CD4-positive, alpha-beta T cell (primary cell): Measurements from ENCODE around the gene HS6ST2. TPM values are rescaled to one million over a fixed set of nuclear protein-coding genes. Genes with fewer than 3 reads are reported as not detected.

ENCODE experiments used
- ATAC-seq: fragments of 200-7000 bp; cut with Tn5 transposase; one replicate; pipeline ENCODE4 v1.10.0; 2022; ENCODE audit warnings: mild to moderate bottlenecking; ENCODE audit not compliant: poor library complexity
- CTCF ChIA-PET: fragments of 350-600 bp; sonication (Branson Sonifier 250); formaldehyde crosslinking; loops from one replicate; lab custom pipeline; 2021; ENCODE audit warnings: antibody characterized with exemption, inconsistent platforms; lab: Charles Lee
- POLR2A ChIA-PET: fragments of 350-600 bp; sonication (Branson Sonifier 250); formaldehyde crosslinking; loops from one replicate; lab custom pipeline; 2021; ENCODE audit warnings: antibody characterized with exemption, inconsistent platforms; lab: Charles Lee
- DNase-seq, 14 experiments: peaks; one replicate each; pipeline ENCODE4 v3.0.0-alpha.2; 2013 to 2020; ENCODE audit warnings: mixed read lengths in 2 of 14
- H3K27ac ChIP-seq, 2 donors: one replicate each; pipeline versions ENCODE4 v1.5.1 to v1.7.0; 2013; ENCODE audit warnings: low read length in 2 of 2, low read depth in 1 of 2, mild to moderate bottlenecking in 1 of 2
- H3K27me3 ChIP-seq, 2 experiments: 1 replicate in 1 of 2; 2 replicates in 1 of 2; pipeline versions ENCODE4 v1.6.1 to v1.7.0; 2013; ENCODE audit warnings: low read length in 2 of 2, control low read depth in 1 of 2, mild to moderate bottlenecking in 1 of 2, moderate library complexity in 1 of 2; ENCODE audit not compliant: insufficient read depth in 2 of 2, control insufficient read depth in 1 of 2
- H3K36me3 ChIP-seq: one replicate; pipeline ENCODE4 v1.6.1; 2013; ENCODE audit warnings: low read length, control low read depth; ENCODE audit not compliant: insufficient read depth
- H3K4me1 ChIP-seq: one replicate; pipeline ENCODE4 v1.6.1; 2013; ENCODE audit warnings: low read length, control low read depth; ENCODE audit not compliant: insufficient read depth
- H3K4me3 ChIP-seq: one replicate; pipeline ENCODE4 v1.5.1; 2013; ENCODE audit warnings: mild to moderate bottlenecking, low read length, moderate library complexity
- H3K9me3 ChIP-seq, 2 experiments: 1 replicate in 1 of 2; 2 replicates in 1 of 2; pipeline versions ENCODE4 v1.6.1 to v1.7.0; 2013; ENCODE audit warnings: low read length in 2 of 2, mild to moderate bottlenecking in 2 of 2, control low read depth in 1 of 2, moderate library complexity in 1 of 2; ENCODE audit not compliant: control insufficient read depth in 1 of 2, insufficient read depth in 1 of 2
- H3K27ac Mint-ChIP-seq: one replicate; pipeline ENCODE4 v1.8.0; 2020; ENCODE audit warnings: mixed read lengths
- H3K27me3 Mint-ChIP-seq: one replicate; pipeline ENCODE4 v1.8.0; 2021; ENCODE audit warnings: mixed read lengths
- H3K36me3 Mint-ChIP-seq: one replicate; pipeline ENCODE4 v1.8.0; 2021; ENCODE audit warnings: low read depth, mixed read lengths
- H3K4me1 Mint-ChIP-seq: one replicate; pipeline ENCODE4 v1.8.0; 2021; ENCODE audit warnings: low read depth, mixed read lengths
- H3K4me3 Mint-ChIP-seq: one replicate; pipeline ENCODE4 v1.8.0; 2020; ENCODE audit warnings: mild to moderate bottlenecking, mixed read lengths
- H3K9me3 Mint-ChIP-seq: one replicate; pipeline ENCODE4 v1.8.0; 2020; ENCODE audit warnings: mixed read lengths
- CTCF ChIP-seq: fragments of 200-600 bp; IDR thresholded peaks from one replicate; pipeline ENCODE4 v1.8.0; 2022; ENCODE audit warnings: antibody characterized with exemption, mild to moderate bottlenecking
- intact Hi-C, 2 experiments: fragments of 100-400 bp; cut with DNase I in 1 of 2; cut with micrococcal nuclease in 1 of 2; formaldehyde crosslinking; loops; one replicate each; pipeline versions ENCODE4 v1.15.1 to v1.9.0; 2023 to 2025; cut with DNase I, micrococcal nuclease
- total RNA-seq, 174 experiments: library from RNA in 2 of 174; stranded (reverse) in 2 of 174; gene quantifications; one replicate each; pipeline ENCODE4 v1.2.3 and lab custom pipeline; 2021 to 2026

HS6ST2 gene
- total RNA-seq, 2 experiments from 2014 or later = not detected

GRCh38 chrX:132961511-132961910, 3.1 kb upstream of the HS6ST2 start:
- ATAC-seq = no peak
- Histone ChIP-seq H3K9me3 (no peaks in the 10 kb centered on the region), H3K27me3 (peaks cover 3 to 16% of the 10 kb centered on the region in 2 experiments), H3K36me3 (no peaks in the 10 kb centered on the region), H3K27ac (no peak overlapping the region), H3K4me1 (peaks cover 14% of the 10 kb centered on the region), H3K4me3 (no peak overlapping the region)
- ChIA-PET POLR2A (no interaction called here), CTCF (no interaction called here)
- no peak for DNase-seq
- H3K27me3 Mint-ChIP-seq = peaks cover 9% of the 10 kb centered on the region
- intact Hi-C loops = no loop called here
- no peaks in the 10 kb centered on the region for H3K4me1 Mint-ChIP-seq
- no peaks in the 10 kb centered on the region for H3K36me3 Mint-ChIP-seq
- no peak for TF ChIP-seq CTCF
- no peak overlapping the region for H3K27ac Mint-ChIP-seq
- H3K9me3 Mint-ChIP-seq = no peaks in the 10 kb centered on the region
- no peak overlapping the region for H3K4me3 Mint-ChIP-seq

GRCh38 chrX:132957211-132958090, 978 bp downstream of the HS6ST2 start:
- DNase-seq = peak in 3 of 14 experiments; percentile 2 to 39 (median 15)
- ATAC-seq = no peak
- ChIA-PET CTCF (no interaction called here), POLR2A (no interaction called here)
- no peak for TF ChIP-seq CTCF
- Mint-ChIP-seq H3K36me3 (no peaks in the 10 kb centered on the region), H3K4me1 (no peaks in the 10 kb centered on the region), H3K4me3 (peak overlapping the region; percentile 38), H3K27me3 (peaks cover 29% of the 10 kb centered on the region), H3K9me3 (no peaks in the 10 kb centered on the region), H3K27ac (no peak overlapping the region)
- intact Hi-C loops = no loop called here
- Histone ChIP-seq H3K27me3 (peaks cover 3 to 29% of the 10 kb centered on the region in 2 experiments), H3K4me3 (peak overlapping the region; percentile 16), H3K27ac (no peak overlapping the region), H3K9me3 (no peaks in the 10 kb centered on the region), H3K4me1 (peaks cover 14% of the 10 kb centered on the region), H3K36me3 (no peaks in the 10 kb centered on the region)

GRCh38 chrX:132956421-132957210, 1.8 kb downstream of the HS6ST2 start:
- Mint-ChIP-seq H3K27ac (no peak overlapping the region), H3K4me1 (no peaks in the 10 kb centered on the region), H3K27me3 (peaks cover 29% of the 10 kb centered on the region), H3K36me3 (no peaks in the 10 kb centered on the region), H3K4me3 (no peak overlapping the region), H3K9me3 (no peaks in the 10 kb centered on the region)
- H3K4me3 ChIP-seq = peak overlapping the region; percentile 10
- H3K27ac ChIP-seq = no peak overlapping the region
- no peaks in the 10 kb centered on the region for H3K9me3 ChIP-seq
- no peak for TF ChIP-seq CTCF
- CTCF ChIA-PET = no interaction called here
- POLR2A ChIA-PET = no interaction called here
- H3K36me3 ChIP-seq = no peaks in the 10 kb centered on the region
- peaks cover 3 to 29% of the 10 kb centered on the region in 2 experiments for H3K27me3 ChIP-seq
- DNase-seq = no peak
- no peak for ATAC-seq
- H3K4me1 ChIP-seq = peaks cover 14% of the 10 kb centered on the region
- intact Hi-C loops = no loop called here
